Cardiac muscle cell (in vitro differentiated cells and primary cell): ENCODE measurements around the gene XIRP2. TPM values are rescaled to one million over a fixed set of nuclear protein-coding genes. Genes with fewer than 3 reads are reported as not detected.
A peak's percentile ranks its signal among the peaks of the same experiment; 100 is the strongest.

ENCODE experiments used
- DNase-seq, 2 donors: peaks; one replicate each; pipeline versions ENCODE4 v3.0.0 to v3.0.0-alpha.2; 2010 to 2017; ENCODE audit warnings: low read depth in 1 of 2, low spot score in 1 of 2
- H3K27ac ChIP-seq: fragments of 200-600 bp; sonication (generic); 2 replicates; pipeline ENCODE4 v1.5.1; 2016
- H3K27me3 ChIP-seq: fragments of 200-600 bp; sonication (generic); 2 replicates; pipeline ENCODE4 v1.6.0; 2016; ENCODE audit warnings: control low read depth
- H3K36me3 ChIP-seq: fragments of 200-600 bp; sonication (generic); 2 replicates; pipeline ENCODE4 v1.5.1; 2016; ENCODE audit warnings: control low read depth
- H3K4me1 ChIP-seq: fragments of 200-600 bp; sonication (generic); 2 replicates; pipeline ENCODE4 v1.8.1; 2017; ENCODE audit warnings: low read depth, mild to moderate bottlenecking, mixed run types
- H3K4me3 ChIP-seq: fragments of 200-600 bp; sonication (generic); 2 replicates; pipeline ENCODE4 v1.5.1; 2016; ENCODE audit warnings: mild to moderate bottlenecking
- H3K9me3 ChIP-seq: fragments of 200-600 bp; sonication (generic); 2 replicates; pipeline ENCODE4 v1.5.1; 2017; ENCODE audit warnings: low read depth, mild to moderate bottlenecking, control low read depth
- CTCF ChIP-seq: IDR thresholded peaks from 2 replicates; pipeline ENCODE4 v1.5.1; 2012; ENCODE audit warnings: low read depth, mild to moderate bottlenecking, low read length
- polyA plus RNA-seq: library from polyadenylated mRNA; unstranded; fragments of >200 nt; fragmentation: Nextera tagmentation; extraction: Ambion mirVana; gene quantifications from 2 replicates; pipeline ENCODE4 v1.2.1, GENCODE V29; 2016
- total RNA-seq: library from RNA; depleted of rRNA; stranded (reverse); fragments of >200 nt; gene quantifications from 2 replicates; pipeline ENCODE4 v1.2.3, GENCODE V29; 2016

XIRP2 gene
- total and polyA plus RNA-seq, 2 experiments from 2014 or later, result 0.51 to 0.59 TPM

- H3K4me1 ChIP-seq, result no peaks in the 10 kb centered on the region
- H3K27ac ChIP-seq, result no peak overlapping the region
- no peak for TF ChIP-seq CTCF
- H3K36me3 ChIP-seq, result no peaks in the 10 kb centered on the region
- no peak for DNase-seq
- no peaks in the 10 kb centered on the region for H3K9me3 ChIP-seq
- no peak overlapping the region for H3K4me3 ChIP-seq
- no peaks in the 10 kb centered on the region for H3K27me3 ChIP-seq
Measured at GRCh38 chr2:167126165-167126564, 237.9 kb downstream of the XIRP2 start.

- no peak overlapping the region for H3K27ac ChIP-seq
- H3K27me3 ChIP-seq, result no peaks in the 10 kb centered on the region
- no peak overlapping the region for H3K4me3 ChIP-seq
- TF ChIP-seq CTCF, result peak; percentile 32
- no peaks in the 10 kb centered on the region for H3K9me3 ChIP-seq
- peak in 1 of 2 donors; percentile 54 for DNase-seq
- H3K36me3 ChIP-seq, result no peaks in the 10 kb centered on the region
- H3K4me1 ChIP-seq, result no peaks in the 10 kb centered on the region
Measured at GRCh38 chr2:167127135-167127534, 238.9 kb downstream of the XIRP2 start.

- H3K4me1 ChIP-seq, result no peaks in the 10 kb centered on the region
- H3K27ac ChIP-seq, result no peak overlapping the region
- no peak for DNase-seq
- H3K4me3 ChIP-seq, result no peak overlapping the region
- no peak for TF ChIP-seq CTCF
- no peaks in the 10 kb centered on the region for H3K27me3 ChIP-seq
- H3K9me3 ChIP-seq, result no peaks in the 10 kb centered on the region
- H3K36me3 ChIP-seq, result no peaks in the 10 kb centered on the region
Measured at GRCh38 chr2:167128130-167128529, 239.8 kb downstream of the XIRP2 start.

- TF ChIP-seq CTCF, result no peak
- Histone ChIP-seq H3K9me3 (no peaks in the 10 kb centered on the region), H3K36me3 (no peaks in the 10 kb centered on the region), H3K4me1 (no peaks in the 10 kb centered on the region), H3K4me3 (no peak overlapping the region), H3K27me3 (no peaks in the 10 kb centered on the region), H3K27ac (no peak overlapping the region)
- DNase-seq, result no peak
Measured at GRCh38 chr2:167132066-167132465, 243.8 kb downstream of the XIRP2 start.

- no peaks in the 10 kb centered on the region for H3K36me3 ChIP-seq
- no peak overlapping the region for H3K4me3 ChIP-seq
- H3K9me3 ChIP-seq, result no peaks in the 10 kb centered on the region
- no peak for TF ChIP-seq CTCF
- H3K27ac ChIP-seq, result no peak overlapping the region
- H3K27me3 ChIP-seq, result no peaks in the 10 kb centered on the region
- no peaks in the 10 kb centered on the region for H3K4me1 ChIP-seq
- DNase-seq, result no peak
Measured at GRCh38 chr2:167132906-167133555, 244.8 kb downstream of the XIRP2 start.
